OCI-LY1 (cell line): Measurements from ENCODE around the gene XAGE1B.
"Not testable (repeated sequence)": the region's sequence is repeated elsewhere in the genome, so short reads cannot be mapped to it uniquely, and the experiment has no call there.

Source experiments
- H2AFZ ChIP-seq: fragments of 200-600 bp; sonication (generic), shearing (Covaris generic); 2 replicates; pipeline ENCODE4 v1.6.0; 2014; ENCODE audit warnings: antibody characterized with exemption, mild to moderate bottlenecking, low read length
- H3F3A ChIP-seq: fragments of 200-600 bp; sonication (generic), shearing (Covaris generic); 2 replicates; pipeline ENCODE4 v1.6.0; 2014; ENCODE audit warnings: mild to moderate bottlenecking, antibody characterized with exemption, low read length, moderate library complexity; ENCODE audit not compliant: insufficient read depth
- H3K27ac ChIP-seq: fragments of 200-600 bp; sonication (generic); 2 replicates; pipeline ENCODE4 v1.5.1; 2014; ENCODE audit warnings: low read length, mixed run types, mild to moderate bottlenecking, low read depth; ENCODE audit not compliant: poor library complexity, severe bottlenecking
- H3K27me3 ChIP-seq: fragments of 200-600 bp; sonication (generic); 2 replicates; pipeline ENCODE4 v1.6.0; 2014; ENCODE audit warnings: antibody characterized with exemption, mild to moderate bottlenecking, low read length, moderate library complexity; ENCODE audit not compliant: insufficient read depth
- H3K36me3 ChIP-seq: fragments of 200-600 bp; sonication (generic); 2 replicates; pipeline ENCODE4 v1.6.1; 2014; ENCODE audit warnings: mild to moderate bottlenecking, antibody characterized with exemption, low read length, moderate library complexity, mixed read lengths; ENCODE audit not compliant: insufficient read depth
- H3K4me1 ChIP-seq: fragments of 200-600 bp; sonication (generic); 2 replicates; pipeline ENCODE4 v1.5.1; 2014; ENCODE audit warnings: mild to moderate bottlenecking, low read length, moderate library complexity; ENCODE audit not compliant: insufficient read depth, severe bottlenecking
- H3K4me2 ChIP-seq: fragments of 200-600 bp; sonication (generic), shearing (Covaris generic); 2 replicates; pipeline ENCODE4 v1.6.1; 2014; ENCODE audit warnings: low read length
- H3K4me3 ChIP-seq: fragments of 200-600 bp; sonication (generic); 2 replicates; pipeline ENCODE4 v1.5.1; 2014; ENCODE audit warnings: low read length, low read depth, mild to moderate bottlenecking, mixed read lengths; ENCODE audit not compliant: poor library complexity, severe bottlenecking
- H3K79me2 ChIP-seq: fragments of 200-600 bp; shearing (Covaris generic); 2 replicates; pipeline ENCODE4 v1.6.1; 2016; ENCODE audit warnings: mixed run types, low read length, mixed read lengths; ENCODE audit not compliant: insufficient read depth
- H3K9ac ChIP-seq: fragments of 200-600 bp; sonication (generic), shearing (Covaris generic); 2 replicates; pipeline ENCODE4 v1.6.1; 2014; ENCODE audit warnings: mild to moderate bottlenecking, low read length, mixed read lengths
- H3K9me2 ChIP-seq: fragments of 200-600 bp; sonication (generic), shearing (Covaris generic); 2 replicates; pipeline ENCODE4 v1.6.1; 2014; ENCODE audit warnings: low read depth, mild to moderate bottlenecking, low read length, mixed read lengths
- H3K9me3 ChIP-seq: fragments of 200-600 bp; shearing (Covaris generic); 2 replicates; pipeline ENCODE4 v1.6.1; 2014; ENCODE audit warnings: low read length, mixed read lengths
- H4K20me1 ChIP-seq: fragments of 200-600 bp; sonication (generic), shearing (Covaris generic); 2 replicates; pipeline ENCODE4 v1.6.0; 2016; ENCODE audit warnings: mild to moderate bottlenecking, low read length; ENCODE audit not compliant: insufficient read depth
- EZH2 ChIP-seq: fragments of 200-600 bp; sonication (generic), shearing (Covaris generic); IDR thresholded peaks from 2 replicates; pipeline ENCODE4 v1.8.0; 2017; ENCODE audit warnings: borderline replicate concordance, mixed run types, mild to moderate bottlenecking, antibody characterized with exemption, low read length, moderate library complexity, mixed read lengths
- TF ChIP-seq, protein P1 (sequence below): fragments of 200-600 bp; sonication (generic), shearing (Covaris generic); IDR thresholded peaks from 2 replicates; pipeline ENCODE4 v1.5.1; 2017; ENCODE audit warnings: mild to moderate bottlenecking, antibody characterized with exemption, low read length, moderate library complexity, mixed read lengths

Gene XAGE1B

DNA sequence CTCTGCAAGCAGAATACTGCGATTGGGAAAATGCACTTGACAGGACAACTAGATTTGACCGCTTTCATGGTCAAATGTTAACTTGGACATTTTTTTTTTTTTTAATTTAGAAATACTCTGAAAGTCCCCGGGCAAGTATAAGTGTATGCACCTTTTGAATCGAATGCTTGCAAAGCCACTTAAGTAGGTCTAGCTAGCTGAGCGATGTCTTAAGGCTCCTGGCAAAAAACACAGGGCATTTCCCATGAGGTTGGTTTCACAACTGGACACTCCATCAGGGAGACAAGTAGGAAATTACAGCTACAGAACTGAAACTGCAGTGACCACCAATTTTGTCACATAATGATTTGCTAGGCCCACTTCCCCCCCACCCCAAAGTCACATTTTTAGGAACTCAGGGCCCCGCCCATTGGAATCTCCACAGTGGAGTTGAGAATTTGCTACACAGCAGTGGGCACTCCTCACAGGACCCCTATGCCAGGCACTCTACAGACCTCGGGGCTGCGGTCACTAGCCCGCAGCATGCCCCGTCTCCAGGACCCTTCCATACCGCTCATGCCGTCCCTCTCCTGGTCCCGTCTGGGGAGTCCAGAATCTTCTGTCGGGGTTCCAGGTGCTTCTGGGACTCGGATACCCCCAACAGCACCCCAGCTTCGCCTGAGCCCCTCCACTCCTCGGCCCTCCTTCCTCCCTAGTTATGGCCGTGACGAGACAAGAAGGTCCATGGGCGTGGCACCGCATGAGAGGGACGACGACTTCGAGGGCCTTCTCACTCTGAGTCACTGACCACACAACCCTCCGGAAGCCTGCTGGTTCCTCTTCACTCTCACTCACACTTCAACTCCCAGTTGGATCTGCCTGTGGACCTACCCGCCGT, 515 bp downstream of the XAGE1B start:
- H3K36me3 ChIP-seq, H3K4me2 ChIP-seq, H3K9me2 ChIP-seq, H3K4me1 ChIP-seq, H3K9ac ChIP-seq, H3K79me2 ChIP-seq, H4K20me1 ChIP-seq, H3K27me3 ChIP-seq, H3K9me3 ChIP-seq, H3K27ac ChIP-seq, H3F3A ChIP-seq, H3K4me3 ChIP-seq, H2AFZ ChIP-seq: not testable (repeated sequence)

DNA sequence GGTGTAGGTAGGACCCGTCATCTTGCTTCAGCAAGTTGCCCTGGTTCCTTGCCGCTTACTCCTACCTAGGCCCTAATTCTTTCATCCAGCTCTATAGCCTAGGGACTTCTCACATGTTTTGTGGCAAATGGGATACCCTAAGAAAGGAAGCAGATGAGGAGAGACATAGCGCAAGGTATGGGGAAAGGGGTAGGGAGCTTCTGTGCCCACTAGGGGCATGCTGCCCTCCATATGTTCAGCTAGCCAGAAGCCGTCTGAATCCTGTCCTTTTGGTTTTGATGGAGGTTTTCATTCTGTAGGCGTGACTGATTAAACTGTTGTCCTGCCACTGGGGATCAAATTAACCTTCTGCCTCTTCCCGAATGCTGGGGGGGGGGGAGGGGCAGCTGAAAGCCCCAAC, 5.7 kb downstream of the XAGE1B start:
- not testable (repeated sequence) for H3K79me2 ChIP-seq, H3F3A ChIP-seq, H4K20me1 ChIP-seq, H3K27ac ChIP-seq, H3K9ac ChIP-seq, H3K4me3 ChIP-seq, H3K9me3 ChIP-seq, H3K27me3 ChIP-seq, H3K4me1 ChIP-seq, H3K4me2 ChIP-seq, H3K9me2 ChIP-seq, H3K36me3 ChIP-seq, H2AFZ ChIP-seq

DNA sequence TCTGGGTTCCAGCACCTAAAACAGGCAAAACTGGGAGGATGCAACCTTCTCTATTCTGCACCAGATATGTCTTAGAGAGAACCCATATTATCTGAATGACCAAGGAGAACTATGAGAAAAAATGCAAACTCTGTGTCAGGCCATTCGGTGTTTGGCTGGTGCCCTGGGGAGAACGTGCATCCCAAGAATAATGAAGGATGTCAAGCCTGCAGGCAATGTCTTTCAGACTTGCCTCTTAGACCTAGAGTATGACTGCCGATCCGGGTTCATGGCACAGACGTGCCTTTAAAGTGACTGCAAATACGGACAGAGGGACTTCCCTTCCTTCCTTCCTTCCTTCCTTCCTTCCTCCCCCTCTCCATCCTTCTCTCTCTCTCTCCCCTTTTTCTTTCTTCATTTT, 6.9 kb downstream of the XAGE1B start:
- H3K9me2 ChIP-seq, result no peaks in the 10 kb centered on the region
- no peaks in the 10 kb centered on the region for H3K27me3 ChIP-seq
- H3K9ac ChIP-seq, result no peak overlapping the region
- no peaks in the 10 kb centered on the region for H3K79me2 ChIP-seq
- H2AFZ ChIP-seq, result no peak overlapping the region
- H3K9me3 ChIP-seq, result no peaks in the 10 kb centered on the region
- no peaks in the 10 kb centered on the region for H3F3A ChIP-seq
- H3K4me1 ChIP-seq, result no peaks in the 10 kb centered on the region
- no peak overlapping the region for H3K4me3 ChIP-seq
- H3K27ac ChIP-seq, result no peak overlapping the region
- H3K36me3 ChIP-seq, result no peaks in the 10 kb centered on the region
- TF ChIP-seq, protein P1, sequence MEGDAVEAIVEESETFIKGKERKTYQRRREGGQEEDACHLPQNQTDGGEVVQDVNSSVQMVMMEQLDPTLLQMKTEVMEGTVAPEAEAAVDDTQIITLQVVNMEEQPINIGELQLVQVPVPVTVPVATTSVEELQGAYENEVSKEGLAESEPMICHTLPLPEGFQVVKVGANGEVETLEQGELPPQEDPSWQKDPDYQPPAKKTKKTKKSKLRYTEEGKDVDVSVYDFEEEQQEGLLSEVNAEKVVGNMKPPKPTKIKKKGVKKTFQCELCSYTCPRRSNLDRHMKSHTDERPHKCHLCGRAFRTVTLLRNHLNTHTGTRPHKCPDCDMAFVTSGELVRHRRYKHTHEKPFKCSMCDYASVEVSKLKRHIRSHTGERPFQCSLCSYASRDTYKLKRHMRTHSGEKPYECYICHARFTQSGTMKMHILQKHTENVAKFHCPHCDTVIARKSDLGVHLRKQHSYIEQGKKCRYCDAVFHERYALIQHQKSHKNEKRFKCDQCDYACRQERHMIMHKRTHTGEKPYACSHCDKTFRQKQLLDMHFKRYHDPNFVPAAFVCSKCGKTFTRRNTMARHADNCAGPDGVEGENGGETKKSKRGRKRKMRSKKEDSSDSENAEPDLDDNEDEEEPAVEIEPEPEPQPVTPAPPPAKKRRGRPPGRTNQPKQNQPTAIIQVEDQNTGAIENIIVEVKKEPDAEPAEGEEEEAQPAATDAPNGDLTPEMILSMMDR, result no peak
- no peak for TF ChIP-seq EZH2
- no peak overlapping the region for H3K4me2 ChIP-seq
- H4K20me1 ChIP-seq, result no peaks in the 10 kb centered on the region

DNA sequence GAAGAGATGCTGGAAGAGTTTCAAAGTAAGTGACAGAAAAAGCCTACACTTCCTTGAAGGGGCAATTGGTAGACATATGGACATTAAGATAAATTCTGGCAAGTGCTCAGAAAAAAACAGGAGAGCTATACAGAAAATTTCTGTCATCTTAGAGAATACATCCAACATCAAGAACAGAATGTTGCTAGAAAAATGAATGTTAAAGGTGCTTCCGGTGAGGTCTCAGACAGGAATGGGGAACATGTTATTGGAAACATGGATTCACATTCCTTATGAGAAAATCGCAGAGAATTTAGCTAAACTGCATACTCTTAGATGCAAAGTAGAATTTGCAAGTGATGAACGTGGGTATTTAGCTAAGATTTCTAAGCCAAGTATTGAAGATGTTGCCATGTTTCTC, 9.5 kb downstream of the XAGE1B start:
- H3K27me3 ChIP-seq, result no peaks in the 10 kb centered on the region
- H3K9ac ChIP-seq, result no peak overlapping the region
- H3F3A ChIP-seq, result no peaks in the 10 kb centered on the region
- no peak overlapping the region for H3K4me2 ChIP-seq
- H3K27ac ChIP-seq, result no peak overlapping the region
- no peaks in the 10 kb centered on the region for H4K20me1 ChIP-seq
- TF ChIP-seq EZH2, result no peak
- TF ChIP-seq, protein P1, result no peak
- H2AFZ ChIP-seq, result no peak overlapping the region
- H3K9me2 ChIP-seq, result no peaks in the 10 kb centered on the region
- no peaks in the 10 kb centered on the region for H3K9me3 ChIP-seq
- no peaks in the 10 kb centered on the region for H3K4me1 ChIP-seq
- H3K36me3 ChIP-seq, result no peaks in the 10 kb centered on the region
- H3K4me3 ChIP-seq, result no peak overlapping the region
- no peaks in the 10 kb centered on the region for H3K79me2 ChIP-seq
